ENCODE measurements around the gene ITPKB.
A peak's percentile ranks its signal among the peaks of the same experiment; 100 is the strongest.

Gene ITPKB

GRCh38 chr1:226704169-226704937, 34.7 kb downstream of the ITPKB start:
- no peak for DNase-seq (ENCODE audit: low spot score)

- DNase-seq (ENCODE audit: low spot score) = peak; percentile 75
Measured at GRCh38 chr1:226702957-226703831, 35.9 kb downstream of the ITPKB start.

- peak; percentile 71 for DNase-seq (ENCODE audit: low spot score)
Measured at GRCh38 chr1:226702318-226702956, 36.6 kb downstream of the ITPKB start.

- DNase-seq (ENCODE audit: low spot score) = no peak
Measured at GRCh38 chr1:226700861-226701260, 38.2 kb downstream of the ITPKB start.

GRCh38 chr1:226699166-226699565, 39.9 kb downstream of the ITPKB start:
- DNase-seq (ENCODE audit: low spot score) = no peak

GRCh38 chr1:226698659-226699058, 40.4 kb downstream of the ITPKB start:
- DNase-seq (ENCODE audit: low spot score) = no peak

GRCh38 chr1:226697929-226698544, 41.0 kb downstream of the ITPKB start:
- DNase-seq (ENCODE audit: low spot score) = no peak

- DNase-seq (ENCODE audit: low spot score) = no peak
Measured at GRCh38 chr1:226697151-226697928, 41.7 kb downstream of the ITPKB start.

- no peak for DNase-seq (ENCODE audit: low spot score)
Measured at GRCh38 chr1:226696547-226696946, 42.5 kb downstream of the ITPKB start.

- DNase-seq (ENCODE audit: low spot score) = no peak
Measured at GRCh38 chr1:226695335-226695900, 43.7 kb downstream of the ITPKB start.

GRCh38 chr1:226692823-226693222, 46.3 kb downstream of the ITPKB start:
- no peak for DNase-seq (ENCODE audit: low spot score)

- DNase-seq (ENCODE audit: low spot score) = no peak
Measured at GRCh38 chr1:226692051-226692792, 46.9 kb downstream of the ITPKB start.

GRCh38 chr1:226691247-226691646, 47.8 kb downstream of the ITPKB start:
- DNase-seq (ENCODE audit: low spot score) = no peak

GRCh38 chr1:226690460-226690982, 48.6 kb downstream of the ITPKB start:
- no peak for DNase-seq (ENCODE audit: low spot score)

- no peak for DNase-seq (ENCODE audit: low spot score)
Measured at GRCh38 chr1:226688808-226689207, 50.3 kb downstream of the ITPKB start.

GRCh38 chr1:226688056-226688748, 50.9 kb downstream of the ITPKB start:
- DNase-seq (ENCODE audit: low spot score) = no peak

GRCh38 chr1:226687426-226687825, 51.7 kb downstream of the ITPKB start:
- DNase-seq (ENCODE audit: low spot score) = no peak

GRCh38 chr1:226686440-226687425, 52.3 kb downstream of the ITPKB start:
- no peak for DNase-seq (ENCODE audit: low spot score)
